Measurements from ENCODE around the gene KIF24. TPM values are rescaled to one million over a fixed set of nuclear protein-coding genes. Genes with fewer than 3 reads are reported as not detected.
"Not testable (repeated sequence)": the region's sequence is repeated elsewhere in the genome, so short reads cannot be mapped to it uniquely, and the experiment has no call there.

KIF24 gene
- total RNA-seq, 4 donors from 2014 or later, result 0.59 to 1.9 (median 1.5) TPM

- Histone ChIP-seq H3K27ac (no peak overlapping the region), H3K4me3 (no peak overlapping the region), H3K4me1 (no peaks in the 10 kb centered on the region), H3K27me3 (no peaks in the 10 kb centered on the region), H3K36me3 (no peaks in the 10 kb centered on the region), H3K9me3 (no peaks in the 10 kb centered on the region)
- no peak for DNase-seq (ENCODE audit: low spot score in 2 of 2)
- TF ChIP-seq POLR2A (IDR thresholded peaks at IDR 0.05) (no peak), CTCF (IDR thresholded peaks at IDR 0.05) (no peak), EP300 (IDR thresholded peaks at IDR 0.05) (no peak)
- WGBS, 2 donors, result 66 to 86% methylated on average over 6 of the region's 6 CpGs
These were observed 17.4 kb downstream of the KIF24 start for GRCh38 chr9:34311499-34312185.

GRCh38 chr9:34310215-34310614, 18.9 kb downstream of the KIF24 start:
- 93 to 96% methylated on average over 1 of the region's 1 CpG for WGBS, 2 donors
- no peak for TF ChIP-seq POLR2A (IDR thresholded peaks at IDR 0.05)
- no peak for TF ChIP-seq EP300 (IDR thresholded peaks at IDR 0.05)
- TF ChIP-seq CTCF (IDR thresholded peaks at IDR 0.05), result no peak
- Histone ChIP-seq H3K9me3 (no peaks in the 10 kb centered on the region), H3K4me1 (no peaks in the 10 kb centered on the region), H3K36me3 (no peaks in the 10 kb centered on the region), H3K27me3 (no peaks in the 10 kb centered on the region), H3K4me3 (no peak overlapping the region), H3K27ac (no peak overlapping the region)
- no peak for DNase-seq (ENCODE audit: low spot score in 2 of 2)

GRCh38 chr9:34308316-34308715, 20.8 kb downstream of the KIF24 start:
- H3K4me3 ChIP-seq; H3K27me3 ChIP-seq; H3K9me3 ChIP-seq; H3K27ac ChIP-seq; DNase-seq (ENCODE audit: low spot score in 2 of 2); H3K36me3 ChIP-seq; H3K4me1 ChIP-seq: not testable (repeated sequence)
- WGBS, 2 donors, result 94 to 97% methylated on average over 3 of the region's 3 CpGs

- H3K27ac ChIP-seq; H3K4me1 ChIP-seq; H3K27me3 ChIP-seq; H3K9me3 ChIP-seq; DNase-seq (ENCODE audit: low spot score in 2 of 2); H3K4me3 ChIP-seq; H3K36me3 ChIP-seq: not testable (repeated sequence)
- WGBS, 2 donors, result 86 to 87% methylated on average over 7 of the region's 7 CpGs
These were observed 28.0 kb downstream of the KIF24 start for GRCh38 chr9:34301064-34301463.

- WGBS, 2 donors, result 22 to 53% methylated on average over 2 of the region's 2 CpGs
- H3K9me3 ChIP-seq, result no peaks in the 10 kb centered on the region
- no peaks in the 10 kb centered on the region for H3K27me3 ChIP-seq
- no peaks in the 10 kb centered on the region for H3K4me1 ChIP-seq
- TF ChIP-seq EP300 (IDR thresholded peaks at IDR 0.05), result no peak
- TF ChIP-seq POLR2A (IDR thresholded peaks at IDR 0.05), result no peak
- no peak for TF ChIP-seq CTCF (IDR thresholded peaks at IDR 0.05)
- DNase-seq (ENCODE audit: low spot score in 2 of 2), result no peak
- H3K4me3 ChIP-seq, result no peak overlapping the region
- no peaks in the 10 kb centered on the region for H3K36me3 ChIP-seq
- H3K27ac ChIP-seq, result no peak overlapping the region
These were observed 36.5 kb downstream of the KIF24 start for GRCh38 chr9:34292552-34292951.

GRCh38 chr9:34291423-34291822, 37.6 kb downstream of the KIF24 start:
- Histone ChIP-seq H3K27me3 (no peaks in the 10 kb centered on the region), H3K36me3 (no peaks in the 10 kb centered on the region), H3K27ac (no peak overlapping the region), H3K4me1 (no peaks in the 10 kb centered on the region), H3K4me3 (no peak overlapping the region), H3K9me3 (no peaks in the 10 kb centered on the region)
- DNase-seq (ENCODE audit: low spot score in 2 of 2), result no peak
- TF ChIP-seq CTCF (IDR thresholded peaks at IDR 0.05) (no peak), EP300 (IDR thresholded peaks at IDR 0.05) (no peak), POLR2A (IDR thresholded peaks at IDR 0.05) (no peak)
- WGBS, 2 donors, result 85 to 90% methylated on average over 2 of the region's 2 CpGs
